Neuronal stem cell (in vitro differentiated cells): ENCODE data around the gene ATM.

Source experiments
- DNase-seq: peaks from one replicate; pipeline ENCODE4 v3.0.0-alpha.2; 2013; ENCODE audit warnings: low spot score
- H2AFZ ChIP-seq: one replicate; pipeline ENCODE4 v1.6.1; 2013; ENCODE audit warnings: mild to moderate bottlenecking, low read length, inconsistent platforms
- H2AK5ac ChIP-seq: 2 replicates; pipeline ENCODE4 v1.6.1; 2013; ENCODE audit warnings: low read depth, mild to moderate bottlenecking, inconsistent platforms, low read length, moderate library complexity, mixed read lengths
- H2BK120ac ChIP-seq: 2 replicates; pipeline ENCODE4 v1.6.1; 2013; ENCODE audit warnings: low read depth, mild to moderate bottlenecking, inconsistent platforms, low read length, moderate library complexity, mixed read lengths
- H2BK12ac ChIP-seq: one replicate; pipeline ENCODE4 v1.6.1; 2013; ENCODE audit warnings: low read length, inconsistent platforms
- H2BK15ac ChIP-seq: 2 replicates; pipeline ENCODE4 v1.6.1; 2013; ENCODE audit warnings: mild to moderate bottlenecking, low read length, inconsistent platforms, mixed read lengths
- H2BK5ac ChIP-seq: one replicate; pipeline ENCODE4 v1.6.1; 2013; ENCODE audit warnings: inconsistent platforms, mild to moderate bottlenecking, low read length, moderate library complexity
- H3K14ac ChIP-seq: one replicate; pipeline ENCODE4 v1.6.1; 2013; ENCODE audit warnings: low read length, inconsistent platforms
- H3K18ac ChIP-seq: 2 replicates; pipeline ENCODE4 v1.6.1; 2013; ENCODE audit warnings: low read length, inconsistent platforms
- H3K23ac ChIP-seq: 2 replicates; pipeline ENCODE4 v1.6.1; 2013; ENCODE audit warnings: low read depth, mild to moderate bottlenecking, mixed read lengths, low read length, inconsistent platforms; ENCODE audit not compliant: poor library complexity
- H3K27ac ChIP-seq: replicated peaks from 3 replicates; pipeline ENCODE4 v1.5.1; 2013; ENCODE audit warnings: low read length, inconsistent platforms
- H3K27me3 ChIP-seq, 3 experiments: 2 replicates each; pipeline ENCODE4 v1.6.1; 2013; ENCODE audit warnings: low read length in 3 of 3, mild to moderate bottlenecking in 2 of 3, inconsistent platforms in 1 of 3, low read depth in 1 of 3, mixed read lengths in 1 of 3, moderate library complexity in 1 of 3; ENCODE audit not compliant: control insufficient read depth in 3 of 3, insufficient read depth in 3 of 3
- H3K36me3 ChIP-seq, 2 donors: replicated peaks in 1 of 2; 2 replicates each; pipeline ENCODE4 v1.6.1; 2013; ENCODE audit warnings: low read length in 2 of 2; ENCODE audit not compliant: control insufficient read depth in 2 of 2, insufficient read depth in 2 of 2
- H3K4ac ChIP-seq: 2 replicates; pipeline ENCODE4 v1.6.1; 2013; ENCODE audit warnings: inconsistent platforms, mild to moderate bottlenecking, low read length, moderate library complexity
- H3K4me1 ChIP-seq, 2 donors: 1 replicate in 1 of 2; 2 replicates in 1 of 2; pipeline ENCODE4 v1.6.1; 2013; ENCODE audit warnings: low read length in 2 of 2, low read depth in 1 of 2; ENCODE audit not compliant: control insufficient read depth in 2 of 2, insufficient read depth in 1 of 2
- H3K4me2 ChIP-seq: one replicate; pipeline ENCODE4 v1.6.1; 2013; ENCODE audit warnings: mild to moderate bottlenecking, low read length, inconsistent platforms; ENCODE audit not compliant: insufficient read depth, poor library complexity, severe bottlenecking
- H3K4me3 ChIP-seq, 2 donors: 2 replicates each; pipeline ENCODE4 v1.5.1; 2013; ENCODE audit warnings: low read length in 2 of 2, mild to moderate bottlenecking in 2 of 2, inconsistent platforms in 1 of 2, moderate library complexity in 1 of 2
- H3K79me1 ChIP-seq: one replicate; pipeline ENCODE4 v1.6.1; 2013; ENCODE audit warnings: low read depth, mild to moderate bottlenecking, inconsistent platforms, low read length, moderate library complexity
- H3K9ac ChIP-seq: one replicate; pipeline ENCODE4 v1.6.1; 2013; ENCODE audit warnings: mild to moderate bottlenecking, low read depth, low read length, inconsistent platforms; ENCODE audit not compliant: poor library complexity
- H3K9me3 ChIP-seq, 2 donors: replicated peaks in 1 of 2; 2 replicates each; pipeline versions ENCODE3 to v1.6.1; 2013; ENCODE audit warnings: low read length in 2 of 2, mild to moderate bottlenecking in 2 of 2, inconsistent platforms in 1 of 2, low read depth in 1 of 2, mixed read lengths in 1 of 2, moderate library complexity in 1 of 2; ENCODE audit not compliant: control insufficient read depth in 2 of 2, insufficient read depth in 1 of 2
- H4K8ac ChIP-seq: one replicate; pipeline ENCODE4 v1.6.1; 2013; ENCODE audit warnings: low read depth, mild to moderate bottlenecking, inconsistent platforms, low read length, moderate library complexity
- H4K91ac ChIP-seq: one replicate; pipeline ENCODE4 v1.6.1; 2013; ENCODE audit warnings: low read length, low read depth, mild to moderate bottlenecking, inconsistent platforms; ENCODE audit not compliant: poor library complexity
- WGBS, 2 donors: extraction: QIAGEN DNeasy Blood & Tissue Kit; methylation state at CpG; one replicate each; pipeline ENCODE4 v1.1.7; 2013; ENCODE audit warnings: missing lambda C conversion rate in 2 of 2, mixed read lengths in 1 of 2; ENCODE audit not compliant: insufficient read length in 2 of 2, insufficient replicate concordance in 1 of 2; ENCODE audit errors: extremely low coverage in 2 of 2; 5-methylcytosine and 5-hydroxymethylcytosine counted together

Gene ATM

GRCh38 chr11:108206969-108207682 is 15.7 kb upstream of the ATM start:
- H3K36me3 ChIP-seq: peaks cover 29 to 98% of the 10 kb centered on the region in 2 donors
- no peak overlapping the region for H2AFZ ChIP-seq

DNA sequence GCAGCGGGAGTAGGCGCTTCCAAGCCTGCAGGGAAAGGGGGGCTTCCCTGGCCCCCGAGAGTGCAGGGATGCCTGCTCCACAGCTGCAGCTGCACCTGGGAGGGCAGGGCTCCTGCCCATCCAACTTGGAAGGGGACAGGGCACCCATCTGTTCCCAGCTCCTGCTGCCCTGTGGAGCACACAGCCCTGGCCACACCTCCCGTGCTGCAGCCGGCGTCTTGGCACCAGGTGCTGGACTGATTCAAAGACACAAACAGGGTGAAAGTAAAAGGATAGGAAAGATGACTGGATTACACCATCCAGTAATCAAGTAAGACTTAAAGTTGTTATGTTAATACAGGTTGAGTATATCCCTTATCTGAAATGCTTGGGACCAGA is 15.2 kb upstream of the ATM start:
- no CpG with 5 or more reads among the region's 6 CpGs for WGBS, 2 donors
- H3K18ac ChIP-seq: no peak overlapping the region
- no peak overlapping the region for H2BK5ac ChIP-seq

More at GRCh38 chr11:108206969-108207682, 15.7 kb upstream of the ATM start:
- Histone ChIP-seq H3K14ac (no peak overlapping the region), H4K8ac (no peak overlapping the region), H2BK15ac (no peak overlapping the region), H2BK5ac (no peak overlapping the region), H3K27ac (no peak overlapping the region), H4K91ac (no peak overlapping the region), H3K18ac (no peak overlapping the region), H3K4me1 (no peaks in the 10 kb centered on the region), H3K4me2 (no peak overlapping the region), H2AK5ac (no peak overlapping the region), H3K27me3 (no peaks in the 10 kb centered on the region), H3K4me3 (peak overlapping the region in 1 of 2 donors; percentile 0), H3K4ac (no peak overlapping the region), H3K9me3 (peaks cover 16 to 65% of the 10 kb centered on the region in 2 donors), H2BK120ac (no peak overlapping the region), H3K79me1 (peaks cover 2% of the 10 kb centered on the region), H3K9ac (no peak overlapping the region), H3K23ac (peak overlapping the region; percentile 4), H2BK12ac (no peak overlapping the region)
- no peak for DNase-seq
- WGBS, 2 donors: no CpG with 5 or more reads among the region's 8 CpGs

GRCh38 chr11:108210441-108210840 is 12.4 kb upstream of the ATM start:
- Histone ChIP-seq H3K9ac (no peak overlapping the region), H2AK5ac (no peak overlapping the region), H3K4me3 (no peak overlapping the region), H3K9me3 (peaks cover 12 to 46% of the 10 kb centered on the region in 2 donors), H3K4ac (no peak overlapping the region), H3K14ac (no peak overlapping the region), H3K4me1 (no peaks in the 10 kb centered on the region), H3K36me3 (peaks cover 20 to 93% of the 10 kb centered on the region in 2 donors), H2AFZ (no peak overlapping the region), H3K27ac (no peak overlapping the region), H2BK12ac (no peak overlapping the region), H2BK5ac (no peak overlapping the region), H3K18ac (no peak overlapping the region), H3K4me2 (no peak overlapping the region), H2BK15ac (no peak overlapping the region), H4K8ac (no peak overlapping the region), H3K79me1 (peaks cover 2% of the 10 kb centered on the region), H2BK120ac (no peak overlapping the region), H3K23ac (no peak overlapping the region), H3K27me3 (no peaks in the 10 kb centered on the region), H4K91ac (no peak overlapping the region)
- no peak for DNase-seq
- whole genome bisulfite sequencing, 2 donors: no CpG with 5 or more reads among the region's 1 CpG

More for the DNA sequence above, 15.2 kb upstream of the ATM start:
- no peak overlapping the region for H2BK120ac ChIP-seq
- peak overlapping the region; percentile 34 for H2AK5ac ChIP-seq
- peak overlapping the region; percentile 4 for H3K23ac ChIP-seq
- H3K27ac ChIP-seq: no peak overlapping the region
- no peak overlapping the region for H4K91ac ChIP-seq
- peaks cover 29 to 99% of the 10 kb centered on the region in 2 donors for H3K36me3 ChIP-seq
- no peak overlapping the region for H2AFZ ChIP-seq
- no peaks in the 10 kb centered on the region for H3K4me1 ChIP-seq
- peaks cover 2% of the 10 kb centered on the region for H3K79me1 ChIP-seq
- H3K4me2 ChIP-seq: no peak overlapping the region
- peak overlapping the region; percentile 74 for H4K8ac ChIP-seq
- H3K4ac ChIP-seq: no peak overlapping the region
- peaks cover 16 to 65% of the 10 kb centered on the region in 2 donors for H3K9me3 ChIP-seq
- no peak for DNase-seq
- no peaks in the 10 kb centered on the region for H3K27me3 ChIP-seq
- H3K4me3 ChIP-seq: peak overlapping the region in 1 of 2 donors; percentile 0
- H3K9ac ChIP-seq: no peak overlapping the region
- H2BK15ac ChIP-seq: no peak overlapping the region
- H2BK12ac ChIP-seq: no peak overlapping the region
- no peak overlapping the region for H3K14ac ChIP-seq

DNA sequence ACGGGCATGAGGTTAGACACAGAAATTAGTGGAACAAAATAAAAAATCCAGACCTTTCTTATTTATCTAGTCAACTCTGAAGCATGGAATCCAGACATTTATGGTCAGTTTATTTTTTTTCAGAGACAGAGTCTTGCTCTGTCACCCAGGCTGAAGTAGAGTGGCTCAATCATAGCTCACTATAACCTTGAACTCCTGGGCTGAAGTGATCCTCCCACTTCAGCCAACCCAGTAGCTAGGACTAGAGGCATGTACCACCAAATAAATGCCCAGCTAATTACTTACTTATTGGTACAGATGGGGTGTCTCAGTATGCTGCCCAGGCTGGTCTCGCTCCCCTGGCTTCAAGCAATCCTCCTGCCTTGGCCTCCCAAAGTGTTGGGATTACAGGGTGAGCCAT is 9.1 kb upstream of the ATM start:
- Histone ChIP-seq H3K4ac (no peak overlapping the region), H3K23ac (no peak overlapping the region), H2BK15ac (no peak overlapping the region), H3K27me3 (no peaks in the 10 kb centered on the region), H3K36me3 (peaks cover 3 to 84% of the 10 kb centered on the region in 2 donors), H3K4me1 (no peaks in the 10 kb centered on the region), H3K79me1 (peaks cover 2% of the 10 kb centered on the region), H2BK5ac (no peak overlapping the region), H2AK5ac (no peak overlapping the region), H3K9ac (no peak overlapping the region), H3K4me3 (no peak overlapping the region), H3K4me2 (no peak overlapping the region), H4K91ac (no peak overlapping the region), H4K8ac (no peak overlapping the region), H2BK120ac (no peak overlapping the region), H3K9me3 (peaks cover 0 to 23% of the 10 kb centered on the region in 2 donors), H2BK12ac (no peak overlapping the region), H2AFZ (no peak overlapping the region), H3K14ac (no peak overlapping the region), H3K18ac (no peak overlapping the region), H3K27ac (no peak overlapping the region)
- DNase-seq: no peak
- WGBS, 2 donors: no CpG with 5 or more reads among the region's 2 CpGs
